Measurements from ENCODE around the gene APOL5.

GRCh38 chr22:35708917-35709316 is 8.8 kb upstream of the APOL5 start:
- TF ChIP-seq CTCF (IDR thresholded peaks at IDR 0.05; ENCODE audit: insufficient read depth, low read depth, low read length), result no peak
- TF ChIP-seq EZH2 (IDR thresholded peaks at IDR 0.05; ENCODE audit: insufficient read depth, low read length), result no peak

All from astrocyte (in vitro differentiated cells and primary cell).